Amniotic stem cell (primary cell): ENCODE results near the gene NDFIP2.
A peak's percentile ranks its signal among the peaks of the same experiment; 100 is the strongest.

Experiments
- DNase-seq: peaks from one replicate; lab custom pipeline; 2025; lab: John Stamatoyannopoulos, UW

The NDFIP2 gene, protein sequence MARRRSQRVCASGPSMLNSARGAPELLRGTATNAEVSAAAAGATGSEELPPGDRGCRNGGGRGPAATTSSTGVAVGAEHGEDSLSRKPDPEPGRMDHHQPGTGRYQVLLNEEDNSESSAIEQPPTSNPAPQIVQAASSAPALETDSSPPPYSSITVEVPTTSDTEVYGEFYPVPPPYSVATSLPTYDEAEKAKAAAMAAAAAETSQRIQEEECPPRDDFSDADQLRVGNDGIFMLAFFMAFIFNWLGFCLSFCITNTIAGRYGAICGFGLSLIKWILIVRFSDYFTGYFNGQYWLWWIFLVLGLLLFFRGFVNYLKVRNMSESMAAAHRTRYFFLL

DNA sequence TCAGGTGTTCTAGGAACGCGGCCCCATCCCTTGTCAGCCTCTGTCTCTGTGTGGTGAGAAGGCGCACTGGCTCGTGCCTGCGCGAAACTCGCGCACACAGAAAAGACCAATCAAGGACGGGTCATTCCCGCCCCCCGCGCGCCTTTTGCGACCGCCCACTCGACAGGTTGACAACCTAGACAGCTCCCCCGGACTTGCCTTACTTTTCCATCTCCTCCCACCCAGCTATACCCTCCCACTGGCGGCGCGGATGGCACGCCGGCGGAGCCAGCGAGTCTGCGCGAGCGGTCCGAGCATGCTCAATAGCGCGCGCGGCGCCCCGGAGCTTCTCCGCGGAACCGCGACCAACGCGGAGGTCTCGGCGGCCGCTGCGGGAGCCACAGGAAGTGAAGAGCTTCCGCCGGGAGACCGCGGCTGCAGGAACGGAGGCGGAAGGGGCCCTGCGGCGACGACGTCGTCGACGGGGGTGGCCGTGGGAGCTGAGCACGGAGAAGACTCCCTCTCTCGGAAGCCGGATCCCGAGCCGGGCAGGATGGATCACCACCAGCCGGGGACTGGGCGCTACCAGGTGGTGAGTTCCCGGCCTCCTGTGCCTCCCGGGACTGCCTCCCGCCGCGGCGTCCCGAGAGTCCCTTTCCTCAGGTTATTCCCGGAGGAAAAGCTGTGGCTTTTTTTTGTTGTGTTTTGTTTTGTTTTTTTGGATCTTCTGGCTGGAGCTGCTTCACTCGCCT is at the start of gene NDFIP2:
NDFIP2 (plus strand) TSS at position 202 of the 731 bp plus-strand sequence; CDS start at position 251, 49 bp downstream.
- DNase-seq, result peak; percentile 69

DNA sequence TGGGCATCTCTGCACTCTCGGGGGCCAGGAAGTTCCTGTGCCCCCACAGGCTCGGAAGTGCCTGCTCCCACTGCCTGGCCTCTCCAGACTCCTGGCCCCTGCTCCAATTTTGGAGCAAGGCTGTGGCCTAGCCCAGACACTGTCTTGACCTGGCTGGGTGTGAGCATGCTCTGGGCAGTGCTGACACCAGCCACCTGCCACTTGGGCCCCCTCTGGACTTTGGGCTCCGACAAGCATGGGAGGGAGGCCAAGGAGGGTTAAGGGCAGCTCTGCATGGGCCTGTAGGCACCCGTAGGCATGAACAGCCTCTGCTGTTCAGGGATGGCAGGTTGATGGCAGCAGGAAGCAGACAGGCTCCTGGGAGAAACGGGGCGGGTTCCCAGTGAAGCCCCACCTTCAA is 48.9 kb upstream of the NDFIP2 start:
- no peak for DNase-seq

GRCh38 chr13:79432992-79433391 is 48.0 kb upstream of the NDFIP2 start:
- DNase-seq, result no peak

DNA sequence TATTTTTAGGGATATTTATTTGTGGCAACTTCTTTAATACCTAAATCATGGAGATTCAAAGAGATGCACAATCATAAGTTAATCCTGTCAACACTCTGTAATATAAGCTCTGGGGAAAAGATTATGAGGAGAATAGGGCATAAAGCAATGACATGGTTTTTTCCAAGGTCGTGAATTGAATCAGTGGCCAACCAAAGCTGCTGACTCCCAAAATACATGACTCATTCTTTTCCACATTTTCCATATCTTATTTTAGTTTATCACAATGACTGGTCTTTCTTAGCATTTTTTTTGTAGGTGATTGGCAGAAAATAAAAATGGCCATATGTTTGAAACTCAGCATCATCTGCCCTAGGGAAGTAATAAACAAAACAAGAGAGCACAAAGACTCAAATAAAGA is 46.4 kb upstream of the NDFIP2 start:
- DNase-seq, result peak; percentile 41

- no peak for DNase-seq
Observed at GRCh38 chr13:79435561-79435990, 45.4 kb upstream of the NDFIP2 start.

- DNase-seq, result no peak
Observed at GRCh38 chr13:79439275-79439674, 41.7 kb upstream of the NDFIP2 start.

- DNase-seq, result no peak
Observed at GRCh38 chr13:79440958-79441528, 39.9 kb upstream of the NDFIP2 start.

DNA sequence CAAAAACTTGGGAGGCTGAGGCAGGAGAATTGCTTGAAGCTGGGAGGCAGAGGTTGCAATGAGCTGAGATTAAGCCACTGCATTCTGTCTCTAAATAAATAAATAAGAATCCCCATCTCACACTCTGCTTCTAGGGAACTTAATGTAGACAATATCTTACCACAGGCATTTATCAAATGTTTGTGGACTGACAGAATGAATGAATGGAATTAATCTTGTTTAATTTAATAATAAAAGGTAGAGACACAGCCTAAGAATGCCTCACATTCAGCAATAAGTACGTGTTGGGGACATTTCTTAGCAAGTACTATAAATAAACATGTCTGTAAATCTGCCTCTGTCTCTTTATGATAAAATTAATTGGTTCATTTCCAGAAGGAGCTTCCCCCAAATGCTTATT is 38.7 kb upstream of the NDFIP2 start:
- no peak for DNase-seq

DNA sequence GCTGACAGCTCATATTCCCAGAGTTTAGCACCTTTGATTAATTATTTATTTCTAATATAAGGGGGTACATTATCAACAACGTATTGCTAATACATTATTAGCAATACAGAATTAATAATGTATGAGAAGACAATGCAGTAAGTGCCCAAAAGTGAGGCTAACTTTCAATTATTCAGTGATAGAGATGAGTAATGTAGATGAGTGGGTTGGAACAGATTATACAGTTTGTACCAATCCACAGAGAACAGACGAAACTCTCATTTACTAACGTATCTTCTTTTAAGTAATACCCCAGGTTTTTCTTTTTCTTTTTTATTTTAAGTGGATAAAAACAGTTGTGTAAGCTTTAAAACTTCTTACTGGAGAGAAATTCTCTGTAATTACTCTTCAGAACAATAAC is 38.2 kb upstream of the NDFIP2 start:
- DNase-seq, result no peak

- no peak for DNase-seq
Observed at GRCh38 chr13:79445968-79446645, 34.8 kb upstream of the NDFIP2 start.

DNA sequence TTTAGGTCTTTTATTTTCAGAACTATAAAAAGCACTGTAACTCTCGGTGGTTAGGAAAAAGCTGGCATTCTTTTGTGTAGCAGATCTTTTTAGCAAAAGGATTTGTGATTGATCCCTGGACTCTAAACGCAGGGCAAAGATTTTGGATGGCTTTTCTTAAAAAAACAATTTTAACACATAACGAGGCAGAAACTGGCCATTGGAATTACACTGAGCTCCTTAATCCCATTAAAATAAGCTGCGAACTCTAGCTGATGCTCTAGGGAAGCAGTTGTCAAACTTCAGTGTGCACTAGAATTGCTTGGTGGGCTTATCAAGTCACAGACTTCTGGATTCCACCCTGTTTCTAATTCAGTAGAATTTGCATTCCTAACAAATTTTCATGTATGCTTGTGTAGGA is 33.8 kb upstream of the NDFIP2 start:
- DNase-seq, result no peak

DNA sequence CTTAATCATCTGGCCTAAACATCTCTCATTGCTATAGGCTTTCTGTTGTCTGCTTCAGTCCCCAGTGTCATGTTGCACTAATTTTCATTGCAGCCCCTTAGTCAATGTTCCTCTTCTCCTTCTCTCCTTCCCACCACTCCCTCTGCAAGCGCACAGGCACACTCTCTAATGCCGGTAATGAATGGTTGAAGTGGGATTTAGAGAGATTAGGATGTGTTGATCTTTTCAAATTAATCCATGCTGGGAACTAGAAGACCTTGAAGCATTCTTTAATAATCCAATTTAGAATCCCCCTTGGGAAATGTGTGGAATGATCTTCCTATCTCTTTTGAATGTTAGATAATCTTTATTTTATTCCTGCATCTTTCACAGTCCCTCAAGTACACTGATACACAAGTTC is 33.2 kb upstream of the NDFIP2 start:
- no peak for DNase-seq

- no peak for DNase-seq
Observed at GRCh38 chr13:79448413-79448812, 32.5 kb upstream of the NDFIP2 start.

DNA sequence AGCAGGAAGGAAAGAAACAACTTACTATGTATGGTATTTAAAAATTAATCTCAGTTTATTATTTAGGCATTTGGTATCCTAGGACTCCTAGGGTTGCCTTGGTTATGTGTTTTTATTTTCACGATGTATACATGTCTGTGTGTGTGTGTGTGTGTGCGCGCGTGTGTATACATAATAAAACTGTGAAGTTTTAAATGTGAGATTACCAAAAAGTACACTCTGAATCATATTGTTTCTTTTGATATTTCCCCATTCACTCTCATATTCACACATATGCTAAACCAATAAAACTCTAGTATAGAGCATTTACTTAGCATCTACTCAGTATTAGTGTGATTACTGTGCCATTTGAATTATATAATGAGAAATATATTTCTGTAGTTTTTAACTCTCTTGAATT is 30.8 kb upstream of the NDFIP2 start:
- no peak for DNase-seq

GRCh38 chr13:79451500-79451962 is 29.4 kb upstream of the NDFIP2 start:
- peak; percentile 90 for DNase-seq

- DNase-seq, result no peak
Observed at GRCh38 chr13:79452239-79452913, 28.6 kb upstream of the NDFIP2 start.

DNA sequence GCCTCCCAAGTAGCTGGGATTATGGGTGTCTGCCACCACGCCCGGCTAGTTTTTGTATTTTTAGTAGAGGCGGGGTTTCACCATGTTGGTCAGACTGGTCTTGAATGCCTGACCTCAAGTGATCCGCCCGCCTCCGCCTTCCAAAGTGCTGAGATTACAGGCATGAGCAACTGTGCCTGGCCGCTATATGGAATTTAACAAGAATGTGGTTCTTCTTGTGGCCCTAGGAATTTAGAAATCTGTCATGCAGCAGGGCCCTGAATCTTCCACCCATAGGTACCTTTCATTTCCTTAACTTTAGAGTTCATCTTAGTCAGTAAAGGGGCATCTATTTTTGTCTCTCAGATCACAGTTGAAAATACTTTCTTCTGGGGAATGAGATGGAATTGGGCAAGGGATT is 25.6 kb upstream of the NDFIP2 start:
- DNase-seq, result no peak

GRCh38 chr13:79456051-79456450 is 24.9 kb upstream of the NDFIP2 start:
- DNase-seq, result no peak

DNA sequence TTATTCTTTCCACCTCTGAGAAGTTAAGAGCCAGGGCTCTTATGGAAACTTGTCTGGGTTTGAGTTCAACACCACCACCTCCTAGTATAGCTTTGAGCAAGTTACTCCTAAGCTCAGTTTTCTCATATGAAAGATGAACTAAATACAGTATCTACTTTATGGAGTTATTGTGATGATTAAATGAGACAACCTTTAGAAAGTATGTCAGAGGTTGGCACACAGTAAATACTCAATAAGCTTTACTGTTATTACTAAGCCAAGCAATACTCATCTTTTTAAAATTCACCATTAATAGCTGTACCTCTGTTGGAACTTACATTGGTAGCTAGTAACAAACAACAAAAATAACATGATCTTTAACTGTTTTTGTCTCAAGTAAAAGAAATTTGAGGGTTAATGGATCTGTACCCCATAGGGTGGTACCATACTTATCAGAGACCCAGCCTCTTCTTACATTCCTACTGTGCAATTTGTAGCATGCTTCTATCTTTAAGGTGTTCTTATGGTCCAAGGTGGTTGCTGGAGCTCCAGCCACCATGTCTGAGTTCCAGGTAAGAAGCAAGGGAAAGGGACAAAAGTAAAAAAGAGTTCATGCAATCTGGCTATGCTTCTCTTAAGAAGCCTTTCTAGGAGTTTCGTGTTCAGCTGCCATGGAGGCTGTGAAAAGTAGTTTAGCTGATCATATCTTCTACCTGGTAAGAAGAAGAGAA is 24.1 kb upstream of the NDFIP2 start:
- no peak for DNase-seq

GRCh38 chr13:79457390-79457789 is 23.6 kb upstream of the NDFIP2 start:
- no peak for DNase-seq

GRCh38 chr13:79457948-79458347 is 23.0 kb upstream of the NDFIP2 start:
- no peak for DNase-seq
